IMR-90 (cell line): Measurements from ENCODE around the gene RNF212. TPM values are rescaled to one million over a fixed set of nuclear protein-coding genes. Genes with fewer than 3 reads are reported as not detected.
A peak's percentile ranks its signal among the peaks of the same experiment; 100 is the strongest.

Experiments used
- ATAC-seq: fragments of 200-7000 bp; cut with Tn5 transposase; 2 replicates; pipeline ENCODE4 v1.9.1; 2020; ENCODE audit warnings: low read depth, mild to moderate bottlenecking, moderate library complexity
- BruUV-seq: library from RNA; stranded (reverse); fragments of 400-500 nt; replicated peaks from 2 replicates; lab custom pipeline; 2021; lab: Mats Ljungman, UMichigan
- CTCF ChIA-PET: fragments of 300-600 bp; formaldehyde crosslinking; extraction: SDS; loops from one replicate; lab custom pipeline; 2021; ENCODE audit warnings: antibody characterized with exemption; lab: Yijun Ruan, JAX
- POLR2A ChIA-PET: fragments of 300-600 bp; sonication (Branson Sonifier 250); formaldehyde crosslinking; loops from one replicate; lab custom pipeline; 2022; ENCODE audit warnings: antibody characterized with exemption; ENCODE audit not compliant: unreplicated experiment; lab: Charles Lee
- DNase-seq: peaks from one replicate; pipeline ENCODE4 v3.0.0; 2013
- H2AFZ ChIP-seq: replicated peaks from 2 replicates; pipeline ENCODE3; 2013; ENCODE audit warnings: low read length, mild to moderate bottlenecking; ENCODE audit not compliant: poor library complexity
- H2AK5ac ChIP-seq: 2 replicates; pipeline ENCODE4 v1.6.1; 2013; ENCODE audit warnings: low read depth, low read length, inconsistent platforms
- H2AK9ac ChIP-seq: replicated peaks from 2 replicates; pipeline ENCODE3; 2013; ENCODE audit warnings: mild to moderate bottlenecking, low read depth, low read length, moderate library complexity; ENCODE audit not compliant: poor library complexity
- H2BK120ac ChIP-seq: 2 replicates; pipeline ENCODE4 v1.6.1; 2013; ENCODE audit warnings: low read depth, low read length, inconsistent platforms
- H2BK15ac ChIP-seq: 3 replicates; pipeline ENCODE4 v1.6.1; 2013; ENCODE audit warnings: low read depth, low read length, inconsistent platforms
- H2BK20ac ChIP-seq: 2 replicates; pipeline ENCODE4 v1.6.1; 2013; ENCODE audit warnings: low read depth, mild to moderate bottlenecking, inconsistent platforms, low read length, moderate library complexity
- H2BK5ac ChIP-seq: 2 replicates; pipeline ENCODE4 v1.6.1; 2013; ENCODE audit warnings: mild to moderate bottlenecking, low read depth, low read length, inconsistent platforms; ENCODE audit not compliant: poor library complexity, severe bottlenecking
- H3K14ac ChIP-seq: replicated peaks from 2 replicates; pipeline ENCODE4 v1.6.1; 2013; ENCODE audit warnings: low read depth, low read length, inconsistent platforms
- H3K18ac ChIP-seq: 2 replicates; pipeline ENCODE4 v1.6.1; 2013; ENCODE audit warnings: low read depth, low read length, control low read depth
- H3K23ac ChIP-seq: 2 replicates; pipeline ENCODE4 v1.6.1; 2013; ENCODE audit warnings: low read depth, low read length, inconsistent platforms
- H3K27ac ChIP-seq: 2 replicates; pipeline ENCODE4 v1.5.1; 2013; ENCODE audit warnings: mild to moderate bottlenecking, control low read depth, low read length; ENCODE audit not compliant: insufficient read depth
- H3K27me3 ChIP-seq: 2 replicates; pipeline ENCODE4 v1.6.1; 2013; ENCODE audit warnings: low read length; ENCODE audit not compliant: control insufficient read depth, insufficient read depth
- H3K36me3 ChIP-seq: 2 replicates; pipeline ENCODE4 v1.6.1; 2013; ENCODE audit warnings: low read length, mixed read lengths; ENCODE audit not compliant: control insufficient read depth, insufficient read depth
- H3K4ac ChIP-seq: 2 replicates; pipeline ENCODE4 v1.6.1; 2013; ENCODE audit warnings: low read depth, low read length, inconsistent platforms
- H3K4me1 ChIP-seq: 2 replicates; pipeline ENCODE4 v1.6.1; 2013; ENCODE audit warnings: low read length, mixed read lengths; ENCODE audit not compliant: control insufficient read depth, insufficient read depth
- H3K4me2 ChIP-seq: 2 replicates; pipeline ENCODE4 v1.6.1; 2013; ENCODE audit warnings: low read depth, mild to moderate bottlenecking, control low read depth, low read length, moderate library complexity
- H3K4me3 ChIP-seq: 2 replicates; pipeline ENCODE4 v1.5.1; 2013; ENCODE audit warnings: low read depth, mild to moderate bottlenecking, control low read depth, low read length, moderate library complexity; ENCODE audit not compliant: insufficient read depth
- H3K56ac ChIP-seq: 2 replicates; pipeline ENCODE4 v1.6.1; 2013; ENCODE audit warnings: low read length, inconsistent platforms; ENCODE audit not compliant: insufficient read depth; ENCODE audit errors: extremely low read depth
- H3K79me1 ChIP-seq, 2 experiments: 2 replicates each; pipeline ENCODE4 v1.6.1; 2013; ENCODE audit warnings: low read length in 2 of 2, inconsistent platforms in 1 of 2, low read depth in 1 of 2
- H3K9ac ChIP-seq: 2 replicates; pipeline ENCODE4 v1.6.1; 2013; ENCODE audit warnings: low read depth, low read length, control low read depth
- H3K9me1 ChIP-seq: 2 replicates; pipeline ENCODE4 v1.6.1; 2013; ENCODE audit warnings: low read length, inconsistent platforms; ENCODE audit not compliant: insufficient read depth
- H3K9me3 ChIP-seq: 2 replicates; pipeline ENCODE4 v1.6.1; 2013; ENCODE audit warnings: low read length; ENCODE audit not compliant: control insufficient read depth, insufficient read depth
- H4K20me1 ChIP-seq: 2 replicates; pipeline ENCODE4 v1.6.1; 2013; ENCODE audit warnings: low read length, inconsistent platforms; ENCODE audit not compliant: insufficient read depth
- H4K5ac ChIP-seq: 2 replicates; pipeline ENCODE4 v1.6.1; 2013; ENCODE audit warnings: mild to moderate bottlenecking, low read depth, low read length, control low read depth
- H4K8ac ChIP-seq, 2 experiments: 2 replicates each; pipeline ENCODE4 v1.6.1; 2013; ENCODE audit warnings: low read depth in 2 of 2, low read length in 2 of 2, control low read depth in 1 of 2, inconsistent platforms in 1 of 2
- H4K91ac ChIP-seq: 2 replicates; pipeline ENCODE4 v1.6.1; 2013; ENCODE audit warnings: low read depth, low read length, inconsistent platforms; ENCODE audit not compliant: insufficient read depth
- BHLHE40 ChIP-seq: fragments of 150-350 bp; IDR thresholded peaks from 2 replicates; pipeline ENCODE4 v1.6.1; 2016; ENCODE audit warnings: mild to moderate bottlenecking, low read depth, low read length
- CTCF ChIP-seq: conservative IDR thresholded peaks from 2 replicates; pipeline ENCODE4 v1.5.1; 2012; ENCODE audit warnings: mild to moderate bottlenecking, low read depth, low read length, improper control_type of control experiment
- ELK1 ChIP-seq: fragments of 150-350 bp; IDR thresholded peaks from 2 replicates; pipeline ENCODE4 v1.6.1; 2016; ENCODE audit warnings: low read depth, mild to moderate bottlenecking, low read length, moderate library complexity, borderline replicate concordance
- RFX5 ChIP-seq: IDR thresholded peaks from 2 replicates; pipeline ENCODE4 v1.8.0; 2012; ENCODE audit warnings: low read depth, mild to moderate bottlenecking, low read length, moderate library complexity
- SMC3 ChIP-seq: fragments of 150-350 bp; IDR thresholded peaks from 2 replicates; pipeline ENCODE4 v1.6.1; 2016; ENCODE audit warnings: low read depth, mild to moderate bottlenecking, antibody characterized with exemption, low read length, moderate library complexity
- WGBS, 2 experiments: methylation state at CpG; one replicate each; pipeline versions ENCODE4 v1.1.5 to v1.1.7; 2013; ENCODE audit warnings: missing lambda C conversion rate in 2 of 2; ENCODE audit not compliant: insufficient read length in 1 of 2; ENCODE audit errors: extremely low coverage in 2 of 2; 5-methylcytosine and 5-hydroxymethylcytosine counted together
- dilution Hi-C: fragments of 300-500 bp; cut with HindIII; formaldehyde crosslinking; loops from one replicate; pipeline ENCODE4 v1.14.3; 2018; ENCODE audit warnings: low sequenced_read_pairs; ENCODE audit not compliant: unreplicated experiment
- in situ Hi-C: fragments of 300-500 bp; cut with MboI; formaldehyde crosslinking; loops from 3 replicates; pipeline ENCODE4 v1.14.3; 2019; ENCODE audit warnings: low sequenced_read_pairs, inconsistent platforms, mixed read lengths
- intact Hi-C: fragments of 100-400 bp; cut with micrococcal nuclease; formaldehyde crosslinking; loops from 2 replicates; pipeline ENCODE4 v1.10.0; 2022
- polyA plus RNA-seq, 3 experiments: library from polyadenylated mRNA; depleted of rRNA; stranded (reverse); fragments of >200 nt; gene quantifications; 2 replicates each; pipeline ENCODE4 v1.2.3, GENCODE V29; 2012; ENCODE audit warnings: low replicate concordance in 1 of 3
- total RNA-seq: library from RNA; depleted of rRNA; stranded (reverse); fragments of >200 nt; gene quantifications from 2 replicates; pipeline ENCODE4 v1.2.3, GENCODE V29; 2012

Gene RNF212
- total and polyA plus RNA-seq, 2 of the 4 experiments (the other 2 are of a cell fraction) = under 0.01 to 0.51 TPM

DNA sequence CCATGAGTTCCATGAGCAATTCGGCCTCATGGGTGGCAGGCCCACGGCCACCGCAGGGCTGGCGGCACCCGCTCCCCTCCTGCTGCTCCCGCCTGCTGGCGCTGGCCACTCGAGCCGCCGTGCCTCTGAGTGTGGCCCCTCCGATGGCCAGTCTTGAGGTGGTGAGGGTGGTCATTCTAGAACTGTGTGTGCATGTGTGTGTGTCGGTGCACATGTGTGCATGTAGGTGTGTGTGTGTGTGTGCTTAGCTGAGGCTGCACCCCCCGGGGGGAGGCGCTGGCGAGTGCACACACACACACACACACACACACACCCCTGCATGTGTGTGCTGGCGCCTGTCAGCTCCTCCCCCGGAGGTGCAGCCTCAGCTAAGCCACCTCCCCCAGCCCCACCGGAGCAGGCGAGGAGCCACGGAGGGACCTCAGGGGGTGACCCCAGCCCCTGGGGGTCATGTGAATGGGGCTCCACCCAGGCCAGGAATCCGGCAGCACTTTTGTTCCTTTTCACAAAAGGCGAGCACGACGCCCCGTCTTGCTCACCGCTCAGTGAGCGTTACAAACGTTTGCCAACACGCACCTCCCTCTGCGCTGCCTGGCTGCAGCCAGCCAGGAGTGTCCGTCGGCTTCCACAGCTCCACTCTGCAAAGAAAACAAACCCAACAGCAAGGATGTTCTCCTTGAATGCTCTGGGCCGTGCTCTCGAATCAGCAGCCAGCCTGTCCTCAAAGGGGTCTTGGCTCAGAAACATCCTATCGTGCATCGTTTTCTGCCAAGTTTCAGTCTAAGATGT, 72.0 kb downstream of the RNF212 start:
- TF ChIP-seq BHLHE40 (no peak), RFX5 (no peak), ELK1 (no peak), SMC3 (no peak), CTCF (no peak)
- peak overlapping the region; percentile 77 for H3K4ac ChIP-seq
- no peaks in the 10 kb centered on the region for H3K27me3 ChIP-seq
- intact Hi-C loops = no loop called here
- H2BK15ac ChIP-seq = peak overlapping the region; percentile 47; the same call in 2 of the 3 replicates
- DNase-seq (peak; percentile 34), ATAC-seq (peak; percentile 4; the same call in 1 of the 2 replicates)
- peak overlapping the region; percentile 1; the same call in 1 of the 2 replicates for H3K4me2 ChIP-seq
- peak overlapping the region; percentile 76 for H2AK5ac ChIP-seq
- H3K79me1 ChIP-seq = no peaks in the 10 kb centered on the region; a peak in 1 of 4 replicates
- H3K9ac ChIP-seq = no peak overlapping the region
- H3K18ac ChIP-seq = no peak overlapping the region
- peak overlapping the region; percentile 36; the same call in 1 of the 2 replicates for H3K23ac ChIP-seq
- H2BK5ac ChIP-seq = no peak overlapping the region
- H3K56ac ChIP-seq = peak overlapping the region; percentile 42; the same call in 1 of the 2 replicates
- H3K14ac ChIP-seq = peak overlapping the region; percentile 74
- no peak overlapping the region for H3K27ac ChIP-seq
- peak overlapping the region; percentile 24 to 66; a peak in 2 of 4 replicates for H4K8ac ChIP-seq
- no peaks in the 10 kb centered on the region for H3K36me3 ChIP-seq
- peak overlapping the region; percentile 90 for H2AFZ ChIP-seq
- peaks cover 5% of the 10 kb centered on the region for H4K20me1 ChIP-seq
- H2AK9ac ChIP-seq = peak overlapping the region; percentile 86
- ChIA-PET POLR2A (no interaction called here), CTCF (no interaction called here)
- peaks cover 30% of the 10 kb centered on the region for H3K9me1 ChIP-seq
- H2BK20ac ChIP-seq = peak overlapping the region; percentile 75
- H3K4me3 ChIP-seq = no peak overlapping the region
- no peak overlapping the region for H4K5ac ChIP-seq
- in situ Hi-C loops = no loop called here
- H3K4me1 ChIP-seq = peaks cover 40% of the 10 kb centered on the region
- no TSS peak for BruUV-seq
- H4K91ac ChIP-seq = peak overlapping the region; percentile 21
- H3K9me3 ChIP-seq = no peaks in the 10 kb centered on the region
- 10% methylated on average over 11 of the region's 36 CpGs; no CpG with 5 or more reads in 1 of the 2 experiments for WGBS, 2 experiments
- dilution Hi-C loops = no loop called here
- H2BK120ac ChIP-seq = peak overlapping the region; percentile 79
